ENCODE measurements around the gene RIC1. TPM values are rescaled to one million over a fixed set of nuclear protein-coding genes. Genes with fewer than 3 reads are reported as not detected.

RIC1 gene
- total and polyA plus RNA-seq, 9 of the 15 experiments (the other 6 are each of a cell fraction or from before 2014, with no cell fraction given), result 3.2 to 25.8 (median 15.0) TPM

- Histone ChIP-seq H3K27me3 (ENCODE audit: control insufficient read depth in 2 of 2, insufficient read depth in 2 of 2, low read length in 2 of 2) (no peaks in the 10 kb centered on the region), H3K9ac (ENCODE audit: insufficient read depth in 1 of 2, low read depth in 2 of 2, low read length in 2 of 2) (no peak overlapping the region), H3K27ac (ENCODE audit: extremely low read depth, low read depth, low read length) (no peak overlapping the region), H3K9me3 (replicated peaks; ENCODE audit: control insufficient read depth, insufficient read depth, low read depth, low read length) (no peaks in the 10 kb centered on the region), H2AFZ (ENCODE audit: low read depth, low read length) (no peak overlapping the region), H3K79me2 (ENCODE audit: control insufficient read depth, insufficient read depth, low read length) (no peaks in the 10 kb centered on the region), H3K9me1 (ENCODE audit: control insufficient read depth, insufficient read depth, low read length) (no peaks in the 10 kb centered on the region), H3K36me3 (ENCODE audit: control insufficient read depth, insufficient read depth, low read length) (peaks cover 51% of the 10 kb centered on the region), H3K4me3 (no peak overlapping the region), H4K20me1 (replicated peaks; ENCODE audit: control insufficient read depth, insufficient read depth, low read length) (no peaks in the 10 kb centered on the region), H3K4me1 (replicated peaks in 1 of 2; ENCODE audit: control insufficient read depth in 2 of 2, insufficient read depth in 2 of 2, low read length in 2 of 2) (no peaks in the 10 kb centered on the region), H3K4me2 (ENCODE audit: insufficient read depth, low read length) (no peak overlapping the region)
- intact Hi-C loops (cut with micrococcal nuclease), result no loop called here
- no TSS peak for BruUV-seq (replicated peaks)
- ChIA-PET POLR2A (interaction anchor here (0.6 to 1.0 kb wide), 2 partner anchors 20 to 179 kb away, joined by 3 read pairs; no protein-coding TSS in a partner anchor), CTCF (ENCODE audit: low intra/inter-chr PET ratio) (no interaction called here)
- 90% methylated on average over 1 of the region's 1 CpG for WGBS (ENCODE audit: insufficient coverage, low coverage, missing lambda C conversion rate)
- in situ Hi-C loops (cut with MboI), result no loop called here
- no peak for DNase-seq (ENCODE audit: extremely low read depth in 1 of 4, low spot score in 3 of 4)
- no peak for FAIRE-seq
- TF ChIP-seq ZFP36 (IDR thresholded peaks at IDR 0.05; ENCODE audit: low read depth, low read length, partially characterized antibody), result no peak
- no peak for TF ChIP-seq GATA2 (CRISPR knock-in tag; IDR thresholded peaks at IDR 0.05)
- no peak for TF ChIP-seq MAFK (IDR thresholded peaks at IDR 0.05; ENCODE audit: low read length)
- no peak for TF ChIP-seq MECOM (CRISPR knock-in tag; IDR thresholded peaks at IDR 0.05)
- TF ChIP-seq ZNF318 (IDR thresholded peaks at IDR 0.05; ENCODE audit: borderline replicate concordance in 1 of 2, low read depth in 1 of 2), result no peak
- TF ChIP-seq SMAD1 (IDR thresholded peaks at IDR 0.05; ENCODE audit: low read depth, low read length, partially characterized antibody), result no peak
- TF ChIP-seq ARID1B (IDR thresholded peaks at IDR 0.05), result no peak
- TF ChIP-seq KDM1A (IDR thresholded peaks at IDR 0.05), result no peak
- TF ChIP-seq LARP7 (IDR thresholded peaks at IDR 0.05), result no peak
- TF ChIP-seq ZBTB26 (CRISPR knock-in tag; IDR thresholded peaks at IDR 0.05), result no peak
- TF ChIP-seq SREBF2 (CRISPR knock-in tag; IDR thresholded peaks at IDR 0.05), result no peak
- no peak for TF ChIP-seq RBM17 (IDR thresholded peaks at IDR 0.05; ENCODE audit: borderline replicate concordance, low read depth, low read length)
- no peak for TF ChIP-seq ZBTB1 (CRISPR knock-in tag; IDR thresholded peaks at IDR 0.05; ENCODE audit: borderline replicate concordance, low read depth)
- TF ChIP-seq FOXM1 (IDR thresholded peaks at IDR 0.05; ENCODE audit: low read depth), result no peak
- no peak for TF ChIP-seq FOXM1 (CRISPR knock-in tag; IDR thresholded peaks at IDR 0.05; ENCODE audit: low read depth)
- ATAC-seq, result no peak
These were observed 182.8 kb downstream of the RIC1 start for GRCh38 chr9:5811751-5812150.
